GM12878 (cell line): Measurements from ENCODE around the gene CLEC16A. TPM values are rescaled to one million over a fixed set of nuclear protein-coding genes. Genes with fewer than 3 reads are reported as not detected.

ENCODE experiments used
- EGR1 ChIP-seq, 2 experiments: IDR thresholded peaks; 1 replicate in 1 of 2; 2 replicates in 1 of 2; pipeline ENCODE4 v1.6.1; 2011 to 2012; ENCODE audit warnings: low read depth in 2 of 2, low read length in 2 of 2, borderline replicate concordance in 1 of 2, mild to moderate bottlenecking in 1 of 2, moderate library complexity in 1 of 2
- MEF2A ChIP-seq: IDR thresholded peaks from 2 replicates; pipeline ENCODE4 v1.6.1; 2011; ENCODE audit warnings: low read depth, mild to moderate bottlenecking, low read length, moderate library complexity; ENCODE audit not compliant: insufficient read depth
- NFYA ChIP-seq: IDR thresholded peaks from 2 replicates; pipeline ENCODE4 v1.6.1; 2011; ENCODE audit warnings: low read depth, mild to moderate bottlenecking, low read length, improper control_type of control experiment, borderline replicate concordance
- NR2F1 ChIP-seq: fragments of 450-650 bp; conservative IDR thresholded peaks from 2 replicates; pipeline ENCODE4 v1.6.1; 2017; ENCODE audit warnings: mild to moderate bottlenecking
- PML ChIP-seq: IDR thresholded peaks from 2 replicates; pipeline ENCODE4 v1.6.1; 2012; ENCODE audit warnings: low read length, inconsistent platforms
- RBBP5 ChIP-seq: fragments of 200-600 bp; sonication (generic); conservative IDR thresholded peaks from 2 replicates; pipeline ENCODE4 v1.6.1; 2016
- polyA plus RNA-seq, 11 experiments: library from polyadenylated mRNA; depleted of rRNA in 4 of 11; unstranded in 6 of 11; stranded (reverse) in 5 of 11; fragments of >200 nt; fragmentation: Nextera tagmentation in 4 of 11; fragmentation: Illumina TruSeq in 1 of 11; extraction: Ambion mirVana in 4 of 11; extraction: Trizol in 1 of 11; gene quantifications; 1 replicate in 1 of 11; 2 replicates in 10 of 11; pipeline versions ENCODE4 v1.2.1 to v1.2.3, GENCODE V29; 2011 to 2016; ENCODE audit warnings: inconsistent platforms in 2 of 11, missing spikeins in 2 of 11, low read depth in 1 of 11
- total RNA-seq, 4 experiments: library from RNA; depleted of rRNA in 3 of 4; stranded (reverse); fragments of >200 nt in 3 of 4; fragmentation: Illumina TruSeq in 1 of 4; extraction: Trizol in 1 of 4; gene quantifications; 2 replicates each; pipeline versions ENCODE4 v1.2.1 to v1.2.3, GENCODE V29; 2013 to 2021
- TF ChIP-seq, protein P1 (sequence below): fragments of 450-650 bp; IDR thresholded peaks from 2 replicates; pipeline ENCODE4 v1.6.1; 2018; ENCODE audit warnings: mild to moderate bottlenecking, low read depth, moderate library complexity; ENCODE audit not compliant: partially characterized antibody
- TF ChIP-seq, protein P2 (sequence below): fragments of 450-650 bp; formaldehyde crosslinking; IDR thresholded peaks from 2 replicates; pipeline ENCODE4 v1.4.0; 2020; ENCODE audit warnings: mild to moderate bottlenecking, moderate library complexity

CLEC16A gene
- total and polyA plus RNA-seq, 10 of the 15 experiments (the other 5 are each of a cell fraction or from before 2014, with no cell fraction given), result 1.5 to 28.8 (median 19.2) TPM

- TF ChIP-seq, protein P1, sequence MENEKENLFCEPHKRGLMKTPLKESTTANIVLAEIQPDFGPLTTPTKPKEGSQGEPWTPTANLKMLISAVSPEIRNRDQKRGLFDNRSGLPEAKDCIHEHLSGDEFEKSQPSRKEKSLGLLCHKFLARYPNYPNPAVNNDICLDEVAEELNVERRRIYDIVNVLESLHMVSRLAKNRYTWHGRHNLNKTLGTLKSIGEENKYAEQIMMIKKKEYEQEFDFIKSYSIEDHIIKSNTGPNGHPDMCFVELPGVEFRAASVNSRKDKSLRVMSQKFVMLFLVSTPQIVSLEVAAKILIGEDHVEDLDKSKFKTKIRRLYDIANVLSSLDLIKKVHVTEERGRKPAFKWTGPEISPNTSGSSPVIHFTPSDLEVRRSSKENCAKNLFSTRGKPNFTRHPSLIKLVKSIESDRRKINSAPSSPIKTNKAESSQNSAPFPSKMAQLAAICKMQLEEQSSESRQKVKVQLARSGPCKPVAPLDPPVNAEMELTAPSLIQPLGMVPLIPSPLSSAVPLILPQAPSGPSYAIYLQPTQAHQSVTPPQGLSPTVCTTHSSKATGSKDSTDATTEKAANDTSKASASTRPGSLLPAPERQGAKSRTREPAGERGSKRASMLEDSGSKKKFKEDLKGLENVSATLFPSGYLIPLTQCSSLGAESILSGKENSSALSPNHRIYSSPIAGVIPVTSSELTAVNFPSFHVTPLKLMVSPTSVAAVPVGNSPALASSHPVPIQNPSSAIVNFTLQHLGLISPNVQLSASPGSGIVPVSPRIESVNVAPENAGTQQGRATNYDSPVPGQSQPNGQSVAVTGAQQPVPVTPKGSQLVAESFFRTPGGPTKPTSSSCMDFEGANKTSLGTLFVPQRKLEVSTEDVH, result no peak
- TF ChIP-seq NR2F1 (no peak), EGR1 (IDR thresholded peaks at IDR 0.05; ENCODE audit: borderline replicate concordance in 1 of 2, low read depth in 2 of 2, low read length in 2 of 2) (no peak), MEF2A (no peak), NFYA (no peak), RBBP5 (no peak), PML (no peak)
- TF ChIP-seq, protein P2, sequence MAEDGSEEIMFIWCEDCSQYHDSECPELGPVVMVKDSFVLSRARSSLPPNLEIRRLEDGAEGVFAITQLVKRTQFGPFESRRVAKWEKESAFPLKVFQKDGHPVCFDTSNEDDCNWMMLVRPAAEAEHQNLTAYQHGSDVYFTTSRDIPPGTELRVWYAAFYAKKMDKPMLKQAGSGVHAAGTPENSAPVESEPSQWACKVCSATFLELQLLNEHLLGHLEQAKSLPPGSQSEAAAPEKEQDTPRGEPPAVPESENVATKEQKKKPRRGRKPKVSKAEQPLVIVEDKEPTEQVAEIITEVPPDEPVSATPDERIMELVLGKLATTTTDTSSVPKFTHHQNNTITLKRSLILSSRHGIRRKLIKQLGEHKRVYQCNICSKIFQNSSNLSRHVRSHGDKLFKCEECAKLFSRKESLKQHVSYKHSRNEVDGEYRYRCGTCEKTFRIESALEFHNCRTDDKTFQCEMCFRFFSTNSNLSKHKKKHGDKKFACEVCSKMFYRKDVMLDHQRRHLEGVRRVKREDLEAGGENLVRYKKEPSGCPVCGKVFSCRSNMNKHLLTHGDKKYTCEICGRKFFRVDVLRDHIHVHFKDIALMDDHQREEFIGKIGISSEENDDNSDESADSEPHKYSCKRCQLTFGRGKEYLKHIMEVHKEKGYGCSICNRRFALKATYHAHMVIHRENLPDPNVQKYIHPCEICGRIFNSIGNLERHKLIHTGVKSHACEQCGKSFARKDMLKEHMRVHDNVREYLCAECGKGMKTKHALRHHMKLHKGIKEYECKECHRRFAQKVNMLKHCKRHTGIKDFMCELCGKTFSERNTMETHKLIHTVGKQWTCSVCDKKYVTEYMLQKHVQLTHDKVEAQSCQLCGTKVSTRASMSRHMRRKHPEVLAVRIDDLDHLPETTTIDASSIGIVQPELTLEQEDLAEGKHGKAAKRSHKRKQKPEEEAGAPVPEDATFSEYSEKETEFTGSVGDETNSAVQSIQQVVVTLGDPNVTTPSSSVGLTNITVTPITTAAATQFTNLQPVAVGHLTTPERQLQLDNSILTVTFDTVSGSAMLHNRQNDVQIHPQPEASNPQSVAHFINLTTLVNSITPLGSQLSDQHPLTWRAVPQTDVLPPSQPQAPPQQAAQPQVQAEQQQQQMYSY (CRISPR knock-in tag), result no peak
- TF ChIP-seq, all 136 proteins: peak for 0
Measured at GRCh38 chr16:11095935-11096334, 151.6 kb downstream of the CLEC16A start (continued).
